Measurements from ENCODE around the gene ASPDH.

- TF ChIP-seq POLR2AphosphoS5 (IDR thresholded peaks at IDR 0.05; ENCODE audit: low read depth, low read length) = no peak
- TF ChIP-seq REST (IDR thresholded peaks at IDR 0.05; ENCODE audit: insufficient read depth in 1 of 2, low read depth in 2 of 2, low read length in 2 of 2) = no peak
Measured at GRCh38 chr19:50551034-50551714, 37.5 kb upstream of the ASPDH start.
